ENCODE data around the gene NOXO1. TPM values are rescaled to one million over a fixed set of nuclear protein-coding genes. Genes with fewer than 3 reads are reported as not detected.
"Not testable (repeated sequence)": the region's sequence is repeated elsewhere in the genome, so short reads cannot be mapped to it uniquely, and the experiment has no call there.

Gene NOXO1
- total and polyA plus RNA-seq, 10 of the 15 experiments (the other 5 are each of a cell fraction or from before 2014, with no cell fraction given) = 0.09 to 0.76 (median 0.26) TPM; not detected in 4

GRCh38 chr16:1957434-1958142, 23.7 kb downstream of the NOXO1 start:
- H3K27ac ChIP-seq (ENCODE audit: control insufficient read depth, insufficient read depth); RAD21 ChIA-PET (ENCODE audit: unreplicated experiment); H3K9ac ChIP-seq (ENCODE audit: control insufficient read depth, insufficient read depth, low read length); H3K9me3 ChIP-seq (replicated peaks; ENCODE audit: control insufficient read depth, insufficient read depth, low read length); FAIRE-seq; ATAC-seq; BruUV-seq (replicated peaks); in situ Hi-C loops (cut with MboI); SMC1A ChIA-PET (ENCODE audit: uncharacterized antibody, unreplicated experiment); intact Hi-C loops (cut with micrococcal nuclease; ENCODE audit: unreplicated experiment); H3K36me3 ChIP-seq (ENCODE audit: control insufficient read depth in 2 of 2, insufficient read depth in 2 of 2, low read length in 1 of 2); DNase-seq (ENCODE audit: low read depth, low spot score); H3K4me3 ChIP-seq; H3K4me2 ChIP-seq (ENCODE audit: control insufficient read depth, insufficient read depth); H4K20me1 ChIP-seq (ENCODE audit: control insufficient read depth, insufficient read depth); H2AFZ ChIP-seq (ENCODE audit: control insufficient read depth, low read depth, low read length); H3K27me3 ChIP-seq (replicated peaks in 1 of 2; ENCODE audit: control insufficient read depth in 2 of 2, insufficient read depth in 2 of 2, low read length in 1 of 2): not testable (repeated sequence)
- ChIA-PET CTCF (interaction anchor here (0.5 kb wide), 1 partner anchor 494 kb away, joined by 4 read pairs; no protein-coding TSS in a partner anchor), POLR2A (interaction anchor here (1.1 to 1.8 kb wide), 3 partner anchors 12 to 14 kb away, joined by 3 to 6 read pairs (median 3); partner anchors contain the start of genes MSRB1 and TBL3)
- WGBS (ENCODE audit: insufficient coverage, insufficient replicate concordance, low lambda C conversion rate, missing lambda C conversion rate) = 84% methylated on average over 21 of the region's 22 CpGs
- peaks cover 29% of the 10 kb centered on the region for H3K79me2 ChIP-seq (ENCODE audit: control insufficient read depth, insufficient read depth, low read length)
- peaks cover 19% of the 10 kb centered on the region for H3K4me1 ChIP-seq (ENCODE audit: control insufficient read depth, insufficient read depth, low read length)

- in situ Hi-C loops (cut with MboI) = no loop called here
- RAD21 ChIA-PET (ENCODE audit: unreplicated experiment) = no interaction called here
- 61% methylated on average over 22 of the region's 22 CpGs for WGBS (ENCODE audit: insufficient coverage, insufficient replicate concordance, low lambda C conversion rate, missing lambda C conversion rate)
- TF ChIP-seq MXI1 (IDR thresholded peaks at IDR 0.05; ENCODE audit: low read depth, low read length) = no peak
- no peak for TF ChIP-seq TARDBP (IDR thresholded peaks at IDR 0.05; ENCODE audit: borderline replicate concordance)
- no peak for TF ChIP-seq KDM1A (IDR thresholded peaks at IDR 0.05; ENCODE audit: borderline replicate concordance)
- no peak for TF ChIP-seq MLLT1 (IDR thresholded peaks at IDR 0.05)
- TF ChIP-seq YBX1 (IDR thresholded peaks at IDR 0.05) = no peak
- TF ChIP-seq GATAD2B (conservative IDR thresholded peaks at IDR 0.05; ENCODE audit: low read depth) = no peak
- TF ChIP-seq POU2F2 (IDR thresholded peaks at IDR 0.05; ENCODE audit: borderline replicate concordance, low read depth, low read length) = no peak
- no peak for TF ChIP-seq HCFC1 (IDR thresholded peaks at IDR 0.05; ENCODE audit: low read length)
- no peak for TF ChIP-seq ELK1 (IDR thresholded peaks at IDR 0.05; ENCODE audit: low read depth, low read length)
- TF ChIP-seq JUNB (IDR thresholded peaks at IDR 0.05) = no peak
- no peak for TF ChIP-seq PRDM15 (CRISPR knock-in tag; IDR thresholded peaks at IDR 0.05)
Measured at GRCh38 chr16:1953734-1954133, 27.5 kb downstream of the NOXO1 start.

More at GRCh38 chr16:1953734-1954133, 27.5 kb downstream of the NOXO1 start:
- intact Hi-C loops (cut with micrococcal nuclease; ENCODE audit: unreplicated experiment) = no loop called here
- no TSS peak for BruUV-seq (replicated peaks)
- Histone ChIP-seq H3K4me3 (no peak overlapping the region), H3K4me2 (ENCODE audit: control insufficient read depth, insufficient read depth) (no peak overlapping the region), H3K4me1 (ENCODE audit: control insufficient read depth, insufficient read depth, low read length) (peaks cover under 1% of the 10 kb centered on the region; the same call in 1 of the 2 replicates), H3K27me3 (replicated peaks in 1 of 2; ENCODE audit: control insufficient read depth in 2 of 2, insufficient read depth in 2 of 2, low read length in 1 of 2) (no peaks in the 10 kb centered on the region; a peak in 1 of 4 replicates), H2AFZ (ENCODE audit: control insufficient read depth, low read depth, low read length) (no peak overlapping the region), H3K9ac (ENCODE audit: control insufficient read depth, insufficient read depth, low read length) (no peak overlapping the region), H3K79me2 (ENCODE audit: control insufficient read depth, insufficient read depth, low read length) (no peaks in the 10 kb centered on the region), H3K27ac (ENCODE audit: control insufficient read depth, insufficient read depth) (no peak overlapping the region), H3K9me3 (replicated peaks; ENCODE audit: control insufficient read depth, insufficient read depth, low read length) (no peaks in the 10 kb centered on the region), H4K20me1 (ENCODE audit: control insufficient read depth, insufficient read depth) (no peaks in the 10 kb centered on the region), H3K36me3 (ENCODE audit: control insufficient read depth in 2 of 2, insufficient read depth in 2 of 2, low read length in 1 of 2) (no peaks in the 10 kb centered on the region)
- no peak for ATAC-seq
- ChIA-PET SMC1A (ENCODE audit: uncharacterized antibody, unreplicated experiment) (no interaction called here), POLR2A (no interaction called here), CTCF (no interaction called here)
- FAIRE-seq = no peak
- no peak for DNase-seq (ENCODE audit: low read depth, low spot score)

All from GM12878 (cell line).